ENCODE measurements around the gene IGSF1.

IGSF1 gene

GRCh38 chrX:131302701-131303100, 13.6 kb upstream of the IGSF1 start:
- H3K4me3 ChIP-seq (ENCODE audit: low read length in 2 of 2), result no peak overlapping the region
- no peaks in the 10 kb centered on the region for H3K36me3 ChIP-seq (ENCODE audit: control insufficient read depth in 2 of 2, insufficient read depth in 2 of 2, low read length in 2 of 2)
- H3K27me3 ChIP-seq (ENCODE audit: control insufficient read depth in 1 of 2, insufficient read depth in 2 of 2, low read length in 2 of 2), result no peaks in the 10 kb centered on the region
- H3K9ac ChIP-seq (ENCODE audit: low read length in 2 of 2), result no peak overlapping the region
- no peak overlapping the region for H3K27ac ChIP-seq (ENCODE audit: low read length)
- H3K4me1 ChIP-seq (ENCODE audit: control insufficient read depth, insufficient read depth, low read length), result no peaks in the 10 kb centered on the region
- H3K9me3 ChIP-seq (ENCODE audit: control insufficient read depth in 2 of 2, low read length in 2 of 2), result no peaks in the 10 kb centered on the region

GRCh38 chrX:131301155-131301554, 12.0 kb upstream of the IGSF1 start:
- H3K4me3 ChIP-seq (ENCODE audit: low read length in 2 of 2), result no peak overlapping the region
- H3K9ac ChIP-seq (ENCODE audit: low read length in 2 of 2), result no peak overlapping the region
- H3K9me3 ChIP-seq (ENCODE audit: control insufficient read depth in 2 of 2, low read length in 2 of 2), result no peaks in the 10 kb centered on the region
- no peaks in the 10 kb centered on the region for H3K36me3 ChIP-seq (ENCODE audit: control insufficient read depth in 2 of 2, insufficient read depth in 2 of 2, low read length in 2 of 2)
- peaks cover 0 to under 1% of the 10 kb centered on the region in 2 donors for H3K27me3 ChIP-seq (ENCODE audit: control insufficient read depth in 1 of 2, insufficient read depth in 2 of 2, low read length in 2 of 2)
- H3K27ac ChIP-seq (ENCODE audit: low read length), result no peak overlapping the region
- H3K4me1 ChIP-seq (ENCODE audit: control insufficient read depth, insufficient read depth, low read length), result no peaks in the 10 kb centered on the region

- H3K27ac ChIP-seq (ENCODE audit: low read length), result no peak overlapping the region
- no peak overlapping the region for H3K4me3 ChIP-seq (ENCODE audit: low read length in 2 of 2)
- H3K36me3 ChIP-seq (ENCODE audit: control insufficient read depth in 2 of 2, insufficient read depth in 2 of 2, low read length in 2 of 2), result no peaks in the 10 kb centered on the region
- H3K4me1 ChIP-seq (ENCODE audit: control insufficient read depth, insufficient read depth, low read length), result no peaks in the 10 kb centered on the region
- H3K9me3 ChIP-seq (ENCODE audit: control insufficient read depth in 2 of 2, low read length in 2 of 2), result no peaks in the 10 kb centered on the region
- no peak overlapping the region for H3K9ac ChIP-seq (ENCODE audit: low read length in 2 of 2)
- peaks cover 0 to 4% of the 10 kb centered on the region in 2 donors for H3K27me3 ChIP-seq (ENCODE audit: control insufficient read depth in 1 of 2, insufficient read depth in 2 of 2, low read length in 2 of 2)
These were observed 9.7 kb upstream of the IGSF1 start for GRCh38 chrX:131298846-131299245.

GRCh38 chrX:131298036-131298435, 8.9 kb upstream of the IGSF1 start:
- Histone ChIP-seq H3K27ac (ENCODE audit: low read length) (no peak overlapping the region), H3K27me3 (ENCODE audit: control insufficient read depth in 1 of 2, insufficient read depth in 2 of 2, low read length in 2 of 2) (peaks cover 0 to 4% of the 10 kb centered on the region in 2 donors), H3K9ac (ENCODE audit: low read length in 2 of 2) (no peak overlapping the region)

GRCh38 chrX:131289527-131289926, 421 bp upstream of the IGSF1 start:
- Histone ChIP-seq H3K4me3 (ENCODE audit: low read length in 2 of 2) (no peak overlapping the region), H3K9me3 (ENCODE audit: control insufficient read depth in 2 of 2, low read length in 2 of 2) (no peaks in the 10 kb centered on the region), H3K4me1 (ENCODE audit: control insufficient read depth, insufficient read depth, low read length) (no peaks in the 10 kb centered on the region), H3K36me3 (ENCODE audit: control insufficient read depth in 2 of 2, insufficient read depth in 2 of 2, low read length in 2 of 2) (no peaks in the 10 kb centered on the region), H3K27me3 (ENCODE audit: control insufficient read depth in 1 of 2, insufficient read depth in 2 of 2, low read length in 2 of 2) (peaks cover 0 to 5% of the 10 kb centered on the region in 2 donors), H3K9ac (ENCODE audit: low read length in 2 of 2) (no peak overlapping the region), H3K27ac (ENCODE audit: low read length) (no peak overlapping the region)

More at GRCh38 chrX:131298036-131298435, 8.9 kb upstream of the IGSF1 start:
- H3K4me1 ChIP-seq (ENCODE audit: control insufficient read depth, insufficient read depth, low read length), result no peaks in the 10 kb centered on the region
- H3K36me3 ChIP-seq (ENCODE audit: control insufficient read depth in 2 of 2, insufficient read depth in 2 of 2, low read length in 2 of 2), result no peaks in the 10 kb centered on the region
- no peak overlapping the region for H3K4me3 ChIP-seq (ENCODE audit: low read length in 2 of 2)
- no peaks in the 10 kb centered on the region for H3K9me3 ChIP-seq (ENCODE audit: control insufficient read depth in 2 of 2, low read length in 2 of 2)

GRCh38 chrX:131288188-131288587, 918 bp downstream of the IGSF1 start:
- no peak overlapping the region for H3K4me3 ChIP-seq (ENCODE audit: low read length in 2 of 2)
- H3K27me3 ChIP-seq (ENCODE audit: control insufficient read depth in 1 of 2, insufficient read depth in 2 of 2, low read length in 2 of 2), result peaks cover 0 to 10% of the 10 kb centered on the region in 2 donors

GRCh38 chrX:131287560-131288179, 1.4 kb downstream of the IGSF1 start:
- Histone ChIP-seq H3K4me3 (ENCODE audit: low read length in 2 of 2) (no peak overlapping the region), H3K4me1 (ENCODE audit: control insufficient read depth, insufficient read depth, low read length) (no peaks in the 10 kb centered on the region), H3K36me3 (ENCODE audit: control insufficient read depth in 2 of 2, insufficient read depth in 2 of 2, low read length in 2 of 2) (no peaks in the 10 kb centered on the region), H3K27ac (ENCODE audit: low read length) (no peak overlapping the region), H3K9me3 (ENCODE audit: control insufficient read depth in 2 of 2, low read length in 2 of 2) (no peaks in the 10 kb centered on the region), H3K27me3 (ENCODE audit: control insufficient read depth in 1 of 2, insufficient read depth in 2 of 2, low read length in 2 of 2) (peaks cover 0 to 10% of the 10 kb centered on the region in 2 donors), H3K9ac (ENCODE audit: low read length in 2 of 2) (no peak overlapping the region)

More at GRCh38 chrX:131288188-131288587, 918 bp downstream of the IGSF1 start:
- Histone ChIP-seq H3K36me3 (ENCODE audit: control insufficient read depth in 2 of 2, insufficient read depth in 2 of 2, low read length in 2 of 2) (no peaks in the 10 kb centered on the region), H3K27ac (ENCODE audit: low read length) (no peak overlapping the region), H3K9ac (ENCODE audit: low read length in 2 of 2) (no peak overlapping the region), H3K9me3 (ENCODE audit: control insufficient read depth in 2 of 2, low read length in 2 of 2) (no peaks in the 10 kb centered on the region), H3K4me1 (ENCODE audit: control insufficient read depth, insufficient read depth, low read length) (no peaks in the 10 kb centered on the region)

- H3K9ac ChIP-seq (ENCODE audit: low read length in 2 of 2), result no peak overlapping the region
- no peaks in the 10 kb centered on the region for H3K9me3 ChIP-seq (ENCODE audit: control insufficient read depth in 2 of 2, low read length in 2 of 2)
- peaks cover 0 to 25% of the 10 kb centered on the region in 2 donors for H3K27me3 ChIP-seq (ENCODE audit: control insufficient read depth in 1 of 2, insufficient read depth in 2 of 2, low read length in 2 of 2)
- H3K36me3 ChIP-seq (ENCODE audit: control insufficient read depth in 2 of 2, insufficient read depth in 2 of 2, low read length in 2 of 2), result no peaks in the 10 kb centered on the region
- H3K27ac ChIP-seq (ENCODE audit: low read length), result no peak overlapping the region
- no peaks in the 10 kb centered on the region for H3K4me1 ChIP-seq (ENCODE audit: control insufficient read depth, insufficient read depth, low read length)
- H3K4me3 ChIP-seq (ENCODE audit: low read length in 2 of 2), result no peak overlapping the region
These were observed 9.5 kb downstream of the IGSF1 start for GRCh38 chrX:131279617-131280016.

- Histone ChIP-seq H3K27ac (ENCODE audit: low read length) (no peak overlapping the region), H3K4me1 (ENCODE audit: control insufficient read depth, insufficient read depth, low read length) (no peaks in the 10 kb centered on the region), H3K27me3 (ENCODE audit: control insufficient read depth in 1 of 2, insufficient read depth in 2 of 2, low read length in 2 of 2) (peaks cover 0 to 23% of the 10 kb centered on the region in 2 donors), H3K36me3 (ENCODE audit: control insufficient read depth in 2 of 2, insufficient read depth in 2 of 2, low read length in 2 of 2) (no peaks in the 10 kb centered on the region), H3K4me3 (ENCODE audit: low read length in 2 of 2) (no peak overlapping the region), H3K9ac (ENCODE audit: low read length in 2 of 2) (no peak overlapping the region), H3K9me3 (ENCODE audit: control insufficient read depth in 2 of 2, low read length in 2 of 2) (no peaks in the 10 kb centered on the region)
These were observed 9.9 kb downstream of the IGSF1 start for GRCh38 chrX:131279197-131279596.

- Histone ChIP-seq H3K27me3 (ENCODE audit: control insufficient read depth in 1 of 2, insufficient read depth in 2 of 2, low read length in 2 of 2) (peaks cover 0 to 23% of the 10 kb centered on the region in 2 donors), H3K36me3 (ENCODE audit: control insufficient read depth in 2 of 2, insufficient read depth in 2 of 2, low read length in 2 of 2) (no peaks in the 10 kb centered on the region), H3K9ac (ENCODE audit: low read length in 2 of 2) (no peak overlapping the region), H3K4me1 (ENCODE audit: control insufficient read depth, insufficient read depth, low read length) (no peaks in the 10 kb centered on the region), H3K9me3 (ENCODE audit: control insufficient read depth in 2 of 2, low read length in 2 of 2) (no peaks in the 10 kb centered on the region), H3K27ac (ENCODE audit: low read length) (no peak overlapping the region), H3K4me3 (ENCODE audit: low read length in 2 of 2) (no peak overlapping the region)
These were observed 11.5 kb downstream of the IGSF1 start for GRCh38 chrX:131277543-131278136.

- H3K9me3 ChIP-seq (ENCODE audit: control insufficient read depth in 2 of 2, low read length in 2 of 2), result no peaks in the 10 kb centered on the region
- H3K27me3 ChIP-seq (ENCODE audit: control insufficient read depth in 1 of 2, insufficient read depth in 2 of 2, low read length in 2 of 2), result peaks cover 0 to 20% of the 10 kb centered on the region in 2 donors
- H3K36me3 ChIP-seq (ENCODE audit: control insufficient read depth in 2 of 2, insufficient read depth in 2 of 2, low read length in 2 of 2), result no peaks in the 10 kb centered on the region
- no peak overlapping the region for H3K27ac ChIP-seq (ENCODE audit: low read length)
- no peaks in the 10 kb centered on the region for H3K4me1 ChIP-seq (ENCODE audit: control insufficient read depth, insufficient read depth, low read length)
- no peak overlapping the region for H3K4me3 ChIP-seq (ENCODE audit: low read length in 2 of 2)
- no peak overlapping the region for H3K9ac ChIP-seq (ENCODE audit: low read length in 2 of 2)
These were observed 16.1 kb downstream of the IGSF1 start for GRCh38 chrX:131273011-131273410.

Data from stomach smooth muscle (tissue), 2 donors.